CD14-positive monocyte (primary cell): Measurements from ENCODE around the gene GPI. TPM values are rescaled to one million over a fixed set of nuclear protein-coding genes. Genes with fewer than 3 reads are reported as not detected.

Experiments
- DNase-seq, 3 donors: peaks; one replicate each; pipeline ENCODE4 v3.0.0-alpha.2; 2011 to 2022
- H2AFZ ChIP-seq: 2 replicates; pipeline ENCODE4 v1.6.0; 2012; ENCODE audit warnings: mild to moderate bottlenecking, low read depth, low read length, inconsistent platforms; ENCODE audit not compliant: insufficient read depth, poor library complexity, severe bottlenecking
- H3K27ac ChIP-seq, 2 donors: 1 replicate in 1 of 2; 2 replicates in 1 of 2; pipeline ENCODE4 v1.5.1; 2012 to 2013; ENCODE audit warnings: low read length in 2 of 2, control low read depth in 1 of 2, inconsistent platforms in 1 of 2, low read depth in 1 of 2, mild to moderate bottlenecking in 1 of 2
- H3K27me3 ChIP-seq, 2 donors: one replicate each; pipeline versions ENCODE4 v1.6.0 to v1.6.1; 2011 to 2013; ENCODE audit warnings: low read length in 2 of 2; ENCODE audit not compliant: control insufficient read depth in 2 of 2, insufficient read depth in 2 of 2
- H3K36me3 ChIP-seq, 2 donors: replicated peaks in 1 of 2; 1 replicate in 1 of 2; 2 replicates in 1 of 2; pipeline versions ENCODE4 v1.5.1 to v1.6.1; 2012 to 2013; ENCODE audit warnings: low read length in 2 of 2, control low read depth in 1 of 2, inconsistent platforms in 1 of 2, mild to moderate bottlenecking in 1 of 2; ENCODE audit not compliant: insufficient read depth in 2 of 2, control insufficient read depth in 1 of 2
- H3K4me1 ChIP-seq, 2 donors: 1 replicate in 1 of 2; 2 replicates in 1 of 2; pipeline versions ENCODE4 v1.5.1 to v1.6.1; 2012 to 2013; ENCODE audit warnings: low read length in 2 of 2, control low read depth in 1 of 2, inconsistent platforms in 1 of 2, mild to moderate bottlenecking in 1 of 2, moderate library complexity in 1 of 2; ENCODE audit not compliant: insufficient read depth in 2 of 2, control insufficient read depth in 1 of 2
- H3K4me2 ChIP-seq: replicated peaks from 2 replicates; pipeline ENCODE3; 2012; ENCODE audit warnings: low read length, moderate library complexity, mild to moderate bottlenecking; ENCODE audit not compliant: poor library complexity, severe bottlenecking; ENCODE audit errors: extremely low read depth
- H3K4me3 ChIP-seq, 3 experiments: fragments of 200-600 bp in 1 of 3; sonication (generic) in 1 of 3; replicated peaks in 1 of 3; 1 replicate in 2 of 3; 2 replicates in 1 of 3; pipeline ENCODE4 v1.5.1; 2011 to 2013; ENCODE audit warnings: low read length in 3 of 3, mild to moderate bottlenecking in 3 of 3, control low read depth in 2 of 3, low read depth in 2 of 3, inconsistent platforms in 1 of 3, moderate library complexity in 1 of 3
- H3K79me2 ChIP-seq: 2 replicates; pipeline ENCODE4 v1.6.0; 2012; ENCODE audit warnings: mild to moderate bottlenecking, control low read depth, inconsistent platforms, low read length, moderate library complexity; ENCODE audit not compliant: insufficient read depth
- H3K9ac ChIP-seq: 2 replicates; pipeline ENCODE4 v1.6.0; 2017; ENCODE audit warnings: low read length, mild to moderate bottlenecking; ENCODE audit not compliant: insufficient read depth, poor library complexity, severe bottlenecking
- H3K9me3 ChIP-seq, 2 donors: replicated peaks in 1 of 2; 1 replicate in 1 of 2; 2 replicates in 1 of 2; pipeline versions ENCODE4 v1.5.1 to v1.6.1; 2012 to 2013; ENCODE audit warnings: low read length in 2 of 2, control low read depth in 1 of 2; ENCODE audit not compliant: control insufficient read depth in 1 of 2, insufficient read depth in 1 of 2
- H4K20me1 ChIP-seq: 2 replicates; pipeline ENCODE4 v1.6.0; 2012; ENCODE audit warnings: mild to moderate bottlenecking, low read length, control low read depth, moderate library complexity; ENCODE audit not compliant: insufficient read depth
- H3K27ac Mint-ChIP-seq, 7 donors: one replicate each; pipeline ENCODE4 v1.8.0; 2020; ENCODE audit warnings: mild to moderate bottlenecking in 7 of 7, mixed read lengths in 7 of 7, moderate library complexity in 6 of 7, inconsistent platforms in 2 of 7
- H3K27me3 Mint-ChIP-seq, 3 donors: one replicate each; pipeline ENCODE4 v1.8.0; 2021 to 2022; ENCODE audit warnings: low read depth in 3 of 3, mild to moderate bottlenecking in 3 of 3, mixed read lengths in 3 of 3, moderate library complexity in 3 of 3, inconsistent platforms in 1 of 3
- H3K36me3 Mint-ChIP-seq, 2 donors: one replicate each; pipeline ENCODE4 v1.8.0; 2020; ENCODE audit warnings: mixed read lengths in 2 of 2, inconsistent platforms in 1 of 2, mild to moderate bottlenecking in 1 of 2
- H3K4me1 Mint-ChIP-seq: one replicate; pipeline ENCODE4 v1.8.0; 2020; ENCODE audit warnings: mild to moderate bottlenecking, mixed read lengths
- H3K4me3 Mint-ChIP-seq, 2 donors: one replicate each; pipeline ENCODE4 v1.8.0; 2020; ENCODE audit warnings: mild to moderate bottlenecking in 2 of 2, mixed read lengths in 2 of 2, moderate library complexity in 1 of 2
- H3K9me3 Mint-ChIP-seq, 7 donors: one replicate each; pipeline ENCODE4 v1.8.0; 2020 to 2022; ENCODE audit warnings: mixed read lengths in 7 of 7, mild to moderate bottlenecking in 6 of 7, moderate library complexity in 6 of 7, inconsistent platforms in 2 of 7
- CTCF ChIP-seq: fragments of 200-600 bp; IDR thresholded peaks from one replicate; pipeline ENCODE4 v1.8.0; 2022; ENCODE audit warnings: antibody characterized with exemption, mild to moderate bottlenecking
- WGBS: methylation state at CpG from one replicate; pipeline ENCODE4 v1.1.5; 2013; ENCODE audit warnings: missing lambda C conversion rate; ENCODE audit not compliant: insufficient coverage; 5-methylcytosine and 5-hydroxymethylcytosine counted together
- intact Hi-C, 2 donors: fragments of 100-400 bp; cut with micrococcal nuclease; formaldehyde crosslinking; loops; one replicate each; pipeline versions ENCODE4 v1.15.0 to v1.15.1; 2023
- polyA plus RNA-seq, 3 donors: library from polyadenylated mRNA; depleted of rRNA in 1 of 3; unstranded in 2 of 3; stranded (reverse) in 1 of 3; fragments of 300-500 nt in 2 of 3; fragments of >200 nt in 1 of 3; fragmentation: Illumina TruSeq in 2 of 3; gene quantifications; 1 replicate in 2 of 3; 2 replicates in 1 of 3; pipeline ENCODE4 v1.2.3, GENCODE V29; 2012 to 2021

GPI gene
- polyA plus RNA-seq, 3 donors, result 81.2 to 107 (median 95.3) TPM

- no peaks in the 10 kb centered on the region for H3K4me1 Mint-ChIP-seq
- H3K9me3 ChIP-seq, result no peaks in the 10 kb centered on the region
- no peaks in the 10 kb centered on the region for H3K27me3 ChIP-seq
- no peak overlapping the region for H3K27ac Mint-ChIP-seq
- no peaks in the 10 kb centered on the region for H3K27me3 Mint-ChIP-seq
- no peaks in the 10 kb centered on the region for H4K20me1 ChIP-seq
- WGBS, result no CpG with 5 or more reads among the region's 4 CpGs
- peaks cover 7 to 9% of the 10 kb centered on the region in 2 donors for H3K36me3 ChIP-seq
- H3K9ac ChIP-seq, result no peak overlapping the region
- no peak overlapping the region for H3K27ac ChIP-seq
- H3K4me1 ChIP-seq, result no peaks in the 10 kb centered on the region
- H3K4me3 ChIP-seq, result no peak overlapping the region
- TF ChIP-seq CTCF, result no peak
- no peaks in the 10 kb centered on the region for H3K79me2 ChIP-seq
- no peak for DNase-seq
- intact Hi-C loops, result no loop called here
- no peaks in the 10 kb centered on the region for H3K9me3 Mint-ChIP-seq
- H3K4me2 ChIP-seq, result no peak overlapping the region
- H3K36me3 Mint-ChIP-seq, result peaks cover 6 to 13% of the 10 kb centered on the region in 2 donors
- no peak overlapping the region for H3K4me3 Mint-ChIP-seq
- no peak overlapping the region for H2AFZ ChIP-seq
Measured at GRCh38 chr19:34418300-34418699, 53.3 kb downstream of the GPI start.

DNA sequence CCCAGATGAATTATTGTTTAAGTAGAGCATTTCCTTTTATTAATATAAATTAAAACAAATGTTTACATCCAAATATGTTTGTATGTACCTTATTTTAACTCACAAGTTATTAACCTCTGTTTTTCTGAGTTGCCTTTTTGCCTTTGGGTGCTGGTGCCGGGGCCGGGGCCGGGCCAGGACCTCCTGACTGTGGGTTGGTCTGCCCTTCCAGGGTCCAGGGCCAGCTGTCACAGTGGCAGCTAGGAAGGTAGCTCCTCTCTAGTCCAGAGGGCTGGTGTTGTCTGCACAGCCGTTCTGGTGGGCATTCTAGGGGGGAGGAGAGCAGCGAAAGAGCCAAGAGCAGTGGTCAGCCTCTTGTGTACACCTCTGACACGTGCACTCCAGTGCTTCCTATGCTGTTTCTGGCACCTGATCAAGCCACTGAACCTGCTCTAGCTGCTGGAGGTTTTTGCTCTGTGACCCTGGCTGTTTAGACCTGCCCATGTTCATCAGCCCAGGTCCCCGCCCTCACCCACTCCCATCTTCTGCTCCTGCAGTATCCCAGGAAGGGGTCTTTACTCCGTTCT lies 61.2 kb downstream of the GPI start:
- Histone ChIP-seq H3K79me2 (peaks cover 32% of the 10 kb centered on the region), H3K36me3 (no peaks in the 10 kb centered on the region), H4K20me1 (peaks cover 22% of the 10 kb centered on the region), H3K9ac (no peak overlapping the region), H3K9me3 (no peaks in the 10 kb centered on the region), H3K27me3 (no peaks in the 10 kb centered on the region), H2AFZ (no peak overlapping the region), H3K4me3 (no peak overlapping the region), H3K27ac (no peak overlapping the region), H3K4me1 (peaks cover 18 to 31% of the 10 kb centered on the region in 2 donors), H3K4me2 (no peak overlapping the region)
- Mint-ChIP-seq H3K36me3 (peaks cover 2 to 3% of the 10 kb centered on the region in 2 donors), H3K4me3 (no peak overlapping the region), H3K27me3 (no peaks in the 10 kb centered on the region), H3K9me3 (no peaks in the 10 kb centered on the region), H3K4me1 (peaks cover 24% of the 10 kb centered on the region), H3K27ac (no peak overlapping the region)
- 96% methylated on average over 7 of the region's 8 CpGs for WGBS
- DNase-seq, result no peak
- TF ChIP-seq CTCF, result no peak
- intact Hi-C loops, result loop anchor here in 1 of 2 donors (10.0 kb wide), 1 partner anchor 1451 kb away; the partner anchor contains the start of genes CEP89 and FAAP24
